ENCODE data around the gene ATP8A2. TPM values are rescaled to one million over a fixed set of nuclear protein-coding genes. Genes with fewer than 3 reads are reported as not detected.
"Not testable (repeated sequence)": the region's sequence is repeated elsewhere in the genome, so short reads cannot be mapped to it uniquely, and the experiment has no call there.

Gene ATP8A2
- total RNA-seq, 6 experiments from 2014 or later = not detected

GRCh38 chr13:25819856-25820530 lies 448.2 kb downstream of the ATP8A2 start:
- Histone ChIP-seq H3K4me3 (no peak overlapping the region), H3K27ac (no peak overlapping the region), H3K4me1 (no peaks in the 10 kb centered on the region), H3K9me3 (no peaks in the 10 kb centered on the region), H3K36me3 (no peaks in the 10 kb centered on the region), H3K27me3 (no peaks in the 10 kb centered on the region)
- no peak for TF ChIP-seq POLR2A (IDR thresholded peaks at IDR 0.05)
- TF ChIP-seq CTCF (IDR thresholded peaks at IDR 0.05) = no peak
- intact Hi-C loops (cut with DNase I) = no loop called here
- WGBS (ENCODE audit: insufficient coverage, low coverage, low lambda C conversion rate, missing lambda C conversion rate) = 44% methylated on average over 10 of the region's 10 CpGs
- ATAC-seq (no peak), DNase-seq (no peak)

DNA sequence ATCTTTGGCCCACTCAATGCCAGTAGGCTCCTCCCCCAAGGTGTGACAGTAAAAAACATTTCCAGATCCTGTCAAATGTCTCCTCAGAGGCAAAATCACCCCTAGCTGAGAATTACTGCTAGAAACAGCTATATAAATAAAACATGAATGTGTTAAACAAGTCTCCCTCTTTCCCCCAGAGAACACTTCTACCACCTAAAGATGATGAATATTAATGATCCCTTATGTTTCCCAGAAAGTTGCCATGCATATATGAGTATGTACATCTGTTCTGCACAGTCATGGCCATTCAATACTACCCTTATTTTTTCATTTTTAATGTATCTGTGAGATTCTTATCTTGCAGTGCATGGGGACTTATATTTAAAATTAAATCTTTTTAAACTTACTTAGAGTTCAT lies 450.0 kb downstream of the ATP8A2 start:
- no peak for ATAC-seq

DNA sequence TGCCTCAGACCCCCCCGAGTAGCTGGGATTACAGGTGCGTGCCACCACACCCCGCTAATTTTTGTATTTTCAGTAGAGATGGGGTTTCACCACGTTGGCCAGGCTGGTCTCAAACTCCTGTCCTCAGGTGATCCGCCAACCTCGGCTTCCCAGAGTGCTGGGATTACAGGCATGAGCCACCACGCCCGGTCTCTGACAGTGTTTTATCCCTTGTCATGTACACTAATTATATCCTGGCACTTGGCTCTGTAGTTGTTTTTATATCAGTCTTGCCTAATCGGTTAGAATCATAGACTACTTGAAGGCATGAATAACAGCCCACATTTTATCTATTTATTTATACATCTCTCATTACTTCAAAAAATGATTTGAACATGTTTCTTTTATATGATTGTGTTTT lies 455.4 kb downstream of the ATP8A2 start:
- not testable (repeated sequence) for ATAC-seq, H3K27me3 ChIP-seq
- WGBS (ENCODE audit: insufficient coverage, low coverage, low lambda C conversion rate, missing lambda C conversion rate) = 72% methylated on average over 9 of the region's 9 CpGs

More for the DNA sequence above, 450.0 kb downstream of the ATP8A2 start:
- Histone ChIP-seq H3K27ac (no peak overlapping the region), H3K27me3 (no peaks in the 10 kb centered on the region), H3K9me3 (no peaks in the 10 kb centered on the region), H3K4me1 (no peaks in the 10 kb centered on the region), H3K36me3 (no peaks in the 10 kb centered on the region), H3K4me3 (no peak overlapping the region)
- no peak for DNase-seq
- intact Hi-C loops (cut with DNase I) = no loop called here
- TF ChIP-seq POLR2A (IDR thresholded peaks at IDR 0.05) (no peak), CTCF (IDR thresholded peaks at IDR 0.05) (no peak)

GRCh38 chr13:25827831-25828465 lies 456.2 kb downstream of the ATP8A2 start:
- Histone ChIP-seq H3K36me3 (no peaks in the 10 kb centered on the region), H3K27me3 (no peaks in the 10 kb centered on the region), H3K4me3 (no peak overlapping the region), H3K4me1 (no peaks in the 10 kb centered on the region), H3K9me3 (no peaks in the 10 kb centered on the region), H3K27ac (no peak overlapping the region)
- WGBS (ENCODE audit: insufficient coverage, low coverage, low lambda C conversion rate, missing lambda C conversion rate) = 43% methylated on average over 5 of the region's 5 CpGs
- DNase-seq (no peak), ATAC-seq (no peak)
- intact Hi-C loops (cut with DNase I) = no loop called here
- TF ChIP-seq CTCF (IDR thresholded peaks at IDR 0.05) (no peak), POLR2A (IDR thresholded peaks at IDR 0.05) (no peak)

More for the DNA sequence above, 455.4 kb downstream of the ATP8A2 start:
- H3K36me3 ChIP-seq; H3K27ac ChIP-seq; DNase-seq; H3K9me3 ChIP-seq; H3K4me3 ChIP-seq; intact Hi-C loops (cut with DNase I); H3K4me1 ChIP-seq: not testable (repeated sequence)

- no peak for ATAC-seq
- no peak overlapping the region for H3K27ac ChIP-seq
- no peaks in the 10 kb centered on the region for H3K4me1 ChIP-seq
- TF ChIP-seq POLR2A (IDR thresholded peaks at IDR 0.05) = no peak
- no peak for TF ChIP-seq CTCF (IDR thresholded peaks at IDR 0.05)
- no peaks in the 10 kb centered on the region for H3K27me3 ChIP-seq
- H3K4me3 ChIP-seq = no peak overlapping the region
- WGBS (ENCODE audit: insufficient coverage, low coverage, low lambda C conversion rate, missing lambda C conversion rate) = 83% methylated on average over 1 of the region's 1 CpG
- H3K9me3 ChIP-seq = no peaks in the 10 kb centered on the region
- intact Hi-C loops (cut with DNase I) = no loop called here
- DNase-seq = no peak
- no peaks in the 10 kb centered on the region for H3K36me3 ChIP-seq
Measured at GRCh38 chr13:25833761-25834160, 462.0 kb downstream of the ATP8A2 start.

Data from right lobe of liver (tissue), 6 donors.